HepG2 (cell line): ENCODE results near the gene DNALI1. TPM values are rescaled to one million over a fixed set of nuclear protein-coding genes. Genes with fewer than 3 reads are reported as not detected.

Experiments
- DMTF1 ChIP-seq: sonication (generic); formaldehyde crosslinking; IDR thresholded peaks from 2 replicates; pipeline ENCODE4 v1.4.0; 2020; ENCODE audit warnings: mild to moderate bottlenecking, missing genetic modification reagents
- KDM5A ChIP-seq: fragments of 200-600 bp; sonication (generic); IDR thresholded peaks from 2 replicates; pipeline ENCODE4 v1.7.0; 2018; ENCODE audit warnings: antibody characterized with exemption, mild to moderate bottlenecking, low read length, borderline replicate concordance
- MEIS1 ChIP-seq: sonication (generic); formaldehyde crosslinking; IDR thresholded peaks from 2 replicates; pipeline ENCODE4 v1.9.0; 2021; ENCODE audit warnings: mild to moderate bottlenecking, missing genetic modification reagents, moderate library complexity, borderline replicate concordance
- NFYC ChIP-seq: IDR thresholded peaks from 2 replicates; pipeline ENCODE4 v1.6.1; 2016; ENCODE audit warnings: missing genetic modification reagents, missing compliant biosample characterization
- RERE ChIP-seq: IDR thresholded peaks from 2 replicates; pipeline ENCODE4 v1.6.1; 2016; ENCODE audit warnings: low read depth, missing genetic modification reagents, missing compliant biosample characterization
- ZBTB49 ChIP-seq: sonication (generic); formaldehyde crosslinking; IDR thresholded peaks from 2 replicates; pipeline ENCODE4 v1.4.0; 2020; ENCODE audit warnings: missing genetic modification reagents, borderline replicate concordance
- ZNF142 ChIP-seq: sonication (generic); formaldehyde crosslinking; IDR thresholded peaks from 2 replicates; pipeline ENCODE4 v1.4.0; 2020; ENCODE audit warnings: missing genetic modification reagents
- ZNF615 ChIP-seq: sonication (generic); formaldehyde crosslinking; IDR thresholded peaks from 2 replicates; pipeline ENCODE4 v1.5.0; 2020; ENCODE audit warnings: mild to moderate bottlenecking, missing genetic modification reagents, borderline replicate concordance
- polyA plus RNA-seq, 8 experiments: library from polyadenylated mRNA; depleted of rRNA in 3 of 8; stranded (reverse) in 7 of 8; unstranded in 1 of 8; fragments of >200 nt; fragmentation: Illumina TruSeq in 4 of 8; extraction: Trizol in 4 of 8; gene quantifications; 2 replicates each; pipeline versions ENCODE4 v1.2.1 to v1.2.3, GENCODE V29; 2011 to 2016; ENCODE audit warnings: low read depth in 4 of 8, missing spikeins in 1 of 8, mixed read lengths in 1 of 8; ENCODE audit not compliant: insufficient read depth in 1 of 8
- total RNA-seq, 5 experiments: library from RNA; depleted of rRNA; stranded (reverse); fragments of >200 nt; fragmentation: Illumina TruSeq; extraction: Trizol; gene quantifications; 2 replicates each; pipeline ENCODE4 v1.2.3, GENCODE V29; 2016; ENCODE audit warnings: low read depth in 1 of 5

Gene DNALI1
- total and polyA plus RNA-seq, 2 of the 13 experiments (the other 11 are each of a cell fraction or from before 2014, with no cell fraction given), result 0.42 to 0.70 TPM

GRCh38 chr1:37553927-37554808 is 2.6 kb upstream of the DNALI1 start, which contains the start of gene SNIP1 (continued):
- TF ChIP-seq RERE (no peak), NFYC (no peak), DMTF1 (CRISPR knock-in tag) (no peak), ZNF615 (no peak), MEIS1 (CRISPR knock-in tag) (no peak), ZNF142 (CRISPR knock-in tag) (0 out of 2 replicates have a peak, but pooled peaks have one; percentile 33), ZBTB49 (CRISPR knock-in tag) (no peak), KDM5A (peak; percentile 95)
